CD4-positive, CD25-positive, alpha-beta regulatory T cell (primary cell): ENCODE data around the gene STXBP6. TPM values are rescaled to one million over a fixed set of nuclear protein-coding genes. Genes with fewer than 3 reads are reported as not detected.

Source experiments
- ATAC-seq, 2 donors: fragments of 150-1000 bp; cut with Tn5 transposase; one replicate each; pipeline ENCODE4 v1.10.0; 2021; ENCODE audit warnings: low read depth in 2 of 2, moderate number of reproducible peaks in 2 of 2, moderate library complexity in 1 of 2
- DNase-seq, 3 donors: peaks; one replicate each; pipeline versions ENCODE4 v3.0.0 to v3.0.0-alpha.2; 2012 to 2022; ENCODE audit warnings: mixed read lengths in 1 of 3
- H3K27ac ChIP-seq: one replicate; pipeline ENCODE4 v1.7.0; 2013; ENCODE audit warnings: mild to moderate bottlenecking, low read length; ENCODE audit not compliant: insufficient read depth, poor library complexity, severe bottlenecking
- H3K27me3 ChIP-seq: one replicate; pipeline ENCODE4 v1.7.0; 2013; ENCODE audit warnings: low read length; ENCODE audit not compliant: control insufficient read depth, insufficient read depth
- H3K36me3 ChIP-seq: one replicate; pipeline ENCODE4 v1.7.0; 2013; ENCODE audit warnings: mild to moderate bottlenecking, low read length, moderate library complexity; ENCODE audit not compliant: control insufficient read depth, insufficient read depth
- H3K4me1 ChIP-seq: 2 replicates; pipeline ENCODE4 v1.7.0; 2013; ENCODE audit warnings: mild to moderate bottlenecking, low read length; ENCODE audit not compliant: insufficient read depth, control insufficient read depth, poor library complexity, severe bottlenecking
- H3K4me3 ChIP-seq: one replicate; pipeline ENCODE4 v1.7.0; 2013; ENCODE audit warnings: low read depth, mild to moderate bottlenecking, low read length, moderate library complexity
- H3K9me3 ChIP-seq, 2 experiments: 1 replicate in 1 of 2; 2 replicates in 1 of 2; pipeline ENCODE4 v1.7.0; 2013; ENCODE audit warnings: low read length in 2 of 2, mild to moderate bottlenecking in 1 of 2, moderate library complexity in 1 of 2; ENCODE audit not compliant: control insufficient read depth in 2 of 2
- H3K27ac Mint-ChIP-seq, 3 donors: one replicate each; pipeline ENCODE4 v1.8.0; 2020 to 2022; ENCODE audit warnings: mild to moderate bottlenecking in 3 of 3, mixed read lengths in 3 of 3, moderate library complexity in 2 of 3
- H3K27me3 Mint-ChIP-seq: one replicate; pipeline ENCODE4 v1.8.0; 2022; ENCODE audit warnings: mild to moderate bottlenecking, mixed read lengths
- H3K36me3 Mint-ChIP-seq: one replicate; pipeline ENCODE4 v1.8.0; 2020; ENCODE audit warnings: mixed read lengths
- H3K4me1 Mint-ChIP-seq, 4 donors: one replicate each; pipeline ENCODE4 v1.8.0; 2020 to 2022; ENCODE audit warnings: mixed read lengths in 4 of 4, mild to moderate bottlenecking in 1 of 4
- H3K4me3 Mint-ChIP-seq, 4 donors: one replicate each; pipeline ENCODE4 v1.8.0; 2020 to 2022; ENCODE audit warnings: mild to moderate bottlenecking in 4 of 4, mixed read lengths in 4 of 4, moderate library complexity in 3 of 4
- H3K9me3 Mint-ChIP-seq, 7 donors: one replicate each; pipeline ENCODE4 v1.8.0; 2020 to 2022; ENCODE audit warnings: mixed read lengths in 7 of 7, mild to moderate bottlenecking in 3 of 7, moderate library complexity in 2 of 7
- polyA plus RNA-seq, 4 donors: library from polyadenylated mRNA; unstranded; fragments of 300-500 nt; fragmentation: Illumina TruSeq; gene quantifications; one replicate each; pipeline ENCODE4 v1.2.3, GENCODE V29; 2021
- total RNA-seq: library from RNA; stranded (reverse); gene quantifications from one replicate; pipeline ENCODE4 v1.2.3, GENCODE V29; 2022

The STXBP6 gene
- total and polyA plus RNA-seq, 5 donors from 2014 or later: not detected

GRCh38 chr14:24999157-24999556 lies 50.8 kb downstream of the STXBP6 start:
- DNase-seq (no peak), ATAC-seq (no peak)
- H3K27ac Mint-ChIP-seq: no peak overlapping the region
- Histone ChIP-seq H3K27ac (no peak overlapping the region), H3K36me3 (no peaks in the 10 kb centered on the region), H3K9me3 (no peaks in the 10 kb centered on the region), H3K4me3 (no peak overlapping the region), H3K27me3 (peaks cover 2% of the 10 kb centered on the region), H3K4me1 (no peaks in the 10 kb centered on the region)
- H3K4me3 Mint-ChIP-seq: no peak overlapping the region
- peaks cover 0 to 1% (median 0%) of the 10 kb centered on the region in 7 donors for H3K9me3 Mint-ChIP-seq
- no peaks in the 10 kb centered on the region for H3K36me3 Mint-ChIP-seq
- H3K27me3 Mint-ChIP-seq: no peaks in the 10 kb centered on the region
- no peaks in the 10 kb centered on the region for H3K4me1 Mint-ChIP-seq

GRCh38 chr14:24996930-24997725 lies 52.8 kb downstream of the STXBP6 start:
- H3K27me3 ChIP-seq: no peaks in the 10 kb centered on the region
- no peak overlapping the region for H3K4me3 ChIP-seq
- Mint-ChIP-seq H3K27me3 (no peaks in the 10 kb centered on the region), H3K27ac (no peak overlapping the region), H3K36me3 (no peaks in the 10 kb centered on the region), H3K9me3 (no peaks in the 10 kb centered on the region), H3K4me1 (no peaks in the 10 kb centered on the region), H3K4me3 (no peak overlapping the region)
- H3K36me3 ChIP-seq: no peaks in the 10 kb centered on the region
- no peak for ATAC-seq
- H3K27ac ChIP-seq: no peak overlapping the region
- no peaks in the 10 kb centered on the region for H3K4me1 ChIP-seq
- H3K9me3 ChIP-seq: no peaks in the 10 kb centered on the region
- DNase-seq: no peak

- no peaks in the 10 kb centered on the region for H3K9me3 ChIP-seq
- H3K36me3 ChIP-seq: no peaks in the 10 kb centered on the region
- Mint-ChIP-seq H3K9me3 (no peaks in the 10 kb centered on the region), H3K27me3 (no peaks in the 10 kb centered on the region), H3K4me1 (no peaks in the 10 kb centered on the region), H3K4me3 (no peak overlapping the region), H3K27ac (no peak overlapping the region), H3K36me3 (no peaks in the 10 kb centered on the region)
- no peaks in the 10 kb centered on the region for H3K27me3 ChIP-seq
- DNase-seq (no peak), ATAC-seq (no peak)
- no peak overlapping the region for H3K27ac ChIP-seq
- no peak overlapping the region for H3K4me3 ChIP-seq
- H3K4me1 ChIP-seq: no peaks in the 10 kb centered on the region
These were observed 54.9 kb downstream of the STXBP6 start for GRCh38 chr14:24995016-24995415.

- no peak overlapping the region for H3K4me3 Mint-ChIP-seq
- Histone ChIP-seq H3K27me3 (no peaks in the 10 kb centered on the region), H3K4me1 (no peaks in the 10 kb centered on the region), H3K4me3 (no peak overlapping the region), H3K9me3 (no peaks in the 10 kb centered on the region), H3K27ac (no peak overlapping the region), H3K36me3 (no peaks in the 10 kb centered on the region)
- no peaks in the 10 kb centered on the region for H3K9me3 Mint-ChIP-seq
- DNase-seq (no peak), ATAC-seq (no peak)
- H3K4me1 Mint-ChIP-seq: no peaks in the 10 kb centered on the region
- no peaks in the 10 kb centered on the region for H3K36me3 Mint-ChIP-seq
- no peak overlapping the region for H3K27ac Mint-ChIP-seq
- no peaks in the 10 kb centered on the region for H3K27me3 Mint-ChIP-seq
These were observed 56.3 kb downstream of the STXBP6 start for GRCh38 chr14:24993631-24994030.

- Mint-ChIP-seq H3K9me3 (no peaks in the 10 kb centered on the region), H3K4me1 (no peaks in the 10 kb centered on the region), H3K4me3 (no peak overlapping the region), H3K27ac (no peak overlapping the region), H3K36me3 (no peaks in the 10 kb centered on the region), H3K27me3 (no peaks in the 10 kb centered on the region)
- DNase-seq (no peak), ATAC-seq (no peak)
- H3K9me3 ChIP-seq: no peaks in the 10 kb centered on the region
- no peak overlapping the region for H3K27ac ChIP-seq
- no peaks in the 10 kb centered on the region for H3K27me3 ChIP-seq
- no peaks in the 10 kb centered on the region for H3K36me3 ChIP-seq
- H3K4me1 ChIP-seq: no peaks in the 10 kb centered on the region
- H3K4me3 ChIP-seq: no peak overlapping the region
These were observed 57.2 kb downstream of the STXBP6 start for GRCh38 chr14:24992624-24993360.

- Histone ChIP-seq H3K27me3 (no peaks in the 10 kb centered on the region), H3K36me3 (no peaks in the 10 kb centered on the region), H3K27ac (no peak overlapping the region), H3K9me3 (no peaks in the 10 kb centered on the region), H3K4me1 (no peaks in the 10 kb centered on the region), H3K4me3 (no peak overlapping the region)
- Mint-ChIP-seq H3K9me3 (no peaks in the 10 kb centered on the region), H3K4me1 (no peaks in the 10 kb centered on the region), H3K27me3 (no peaks in the 10 kb centered on the region), H3K27ac (no peak overlapping the region), H3K36me3 (no peaks in the 10 kb centered on the region), H3K4me3 (no peak overlapping the region)
- DNase-seq (no peak), ATAC-seq (no peak)
These were observed 58.1 kb downstream of the STXBP6 start for GRCh38 chr14:24991821-24992220.

- Mint-ChIP-seq H3K27me3 (no peaks in the 10 kb centered on the region), H3K4me1 (no peaks in the 10 kb centered on the region), H3K27ac (no peak overlapping the region), H3K4me3 (no peak overlapping the region), H3K9me3 (no peaks in the 10 kb centered on the region), H3K36me3 (no peaks in the 10 kb centered on the region)
- DNase-seq (no peak), ATAC-seq (no peak)
- Histone ChIP-seq H3K4me3 (no peak overlapping the region), H3K27me3 (no peaks in the 10 kb centered on the region), H3K4me1 (no peaks in the 10 kb centered on the region), H3K27ac (no peak overlapping the region), H3K9me3 (no peaks in the 10 kb centered on the region), H3K36me3 (no peaks in the 10 kb centered on the region)
These were observed 58.7 kb downstream of the STXBP6 start for GRCh38 chr14:24991288-24991687.

GRCh38 chr14:24990773-24991172 lies 59.2 kb downstream of the STXBP6 start:
- H3K4me1 Mint-ChIP-seq: no peaks in the 10 kb centered on the region
- no peaks in the 10 kb centered on the region for H3K27me3 ChIP-seq
- no peak overlapping the region for H3K4me3 ChIP-seq
- no peak for ATAC-seq
- no peaks in the 10 kb centered on the region for H3K9me3 ChIP-seq
- H3K27me3 Mint-ChIP-seq: no peaks in the 10 kb centered on the region
- no peak for DNase-seq
- no peak overlapping the region for H3K27ac Mint-ChIP-seq
- no peaks in the 10 kb centered on the region for H3K36me3 ChIP-seq
- no peak overlapping the region for H3K27ac ChIP-seq
- H3K9me3 Mint-ChIP-seq: no peaks in the 10 kb centered on the region
- no peak overlapping the region for H3K4me3 Mint-ChIP-seq
- H3K4me1 ChIP-seq: no peaks in the 10 kb centered on the region
- no peaks in the 10 kb centered on the region for H3K36me3 Mint-ChIP-seq
